Fibroblast of skin of abdomen (primary cell): ENCODE measurements around the gene PJVK. TPM values are rescaled to one million over a fixed set of nuclear protein-coding genes. Genes with fewer than 3 reads are reported as not detected.
"Not testable (repeated sequence)": the region's sequence is repeated elsewhere in the genome, so short reads cannot be mapped to it uniquely, and the experiment has no call there.

Experiments used
- DNase-seq: peaks from one replicate; pipeline ENCODE4 v3.0.0-alpha.2; 2013
- polyA plus RNA-seq, 2 experiments: library from polyadenylated mRNA; unstranded; fragments of 120-200 nt; gene quantifications; one replicate each; pipeline ENCODE4 v1.2.1, GENCODE V29; 2013; ENCODE audit not compliant: insufficient read length in 2 of 2

The PJVK gene, protein sequence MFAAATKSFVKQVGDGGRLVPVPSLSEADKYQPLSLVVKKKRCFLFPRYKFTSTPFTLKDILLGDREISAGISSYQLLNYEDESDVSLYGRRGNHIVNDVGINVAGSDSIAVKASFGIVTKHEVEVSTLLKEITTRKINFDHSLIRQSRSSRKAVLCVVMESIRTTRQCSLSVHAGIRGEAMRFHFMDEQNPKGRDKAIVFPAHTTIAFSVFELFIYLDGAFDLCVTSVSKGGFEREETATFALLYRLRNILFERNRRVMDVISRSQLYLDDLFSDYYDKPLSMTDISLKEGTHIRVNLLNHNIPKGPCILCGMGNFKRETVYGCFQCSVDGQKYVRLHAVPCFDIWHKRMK
- 3.5 TPM for polyA plus RNA-seq (2013, experiment 1 of 2; ENCODE audit: insufficient read length)
- 4.5 TPM for polyA plus RNA-seq (2013, experiment 2 of 2; ENCODE audit: insufficient read length)

DNA sequence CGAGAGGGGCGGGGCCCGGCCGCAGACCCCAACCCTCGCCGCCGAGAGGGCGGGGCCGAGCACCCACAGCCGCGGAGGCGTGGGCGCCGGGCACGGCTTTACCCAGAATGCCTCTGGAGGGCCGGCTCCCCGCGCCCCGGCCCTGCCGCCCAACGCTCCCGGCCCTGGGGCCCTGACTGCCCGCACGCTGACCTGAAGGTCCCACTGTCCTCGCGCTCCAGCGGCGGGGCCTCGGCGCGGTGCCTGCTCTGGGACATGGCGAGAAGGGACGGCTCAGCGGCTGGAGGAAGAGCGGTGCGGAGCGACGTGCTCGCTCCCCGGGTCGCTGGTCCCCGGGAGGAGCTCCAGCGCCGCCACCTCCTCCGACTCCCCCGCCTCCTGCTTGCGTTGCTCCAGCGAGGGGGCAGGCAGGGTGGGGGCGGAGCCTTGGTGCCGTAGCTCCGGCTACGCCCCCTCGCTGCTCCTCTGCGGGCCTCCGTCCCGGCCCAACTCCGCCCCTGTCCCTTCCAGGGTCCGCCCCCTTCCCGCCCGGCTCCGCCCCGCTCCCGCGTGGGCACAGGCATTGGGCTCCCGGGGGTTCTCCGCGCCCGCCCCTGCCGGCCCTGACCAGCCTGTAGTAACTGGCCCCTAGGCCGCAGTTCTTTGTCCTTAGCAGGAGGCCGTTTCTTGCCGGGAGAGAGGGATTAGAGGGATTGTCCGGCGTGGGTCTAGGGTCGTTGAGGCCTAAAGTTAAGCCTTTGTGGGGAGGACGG, at the start of gene PJVK, which contains the start of gene PRKRA:
TSS of gene PJVK (plus strand) at position 605 of the 752 bp plus-strand sequence. CDS start 2,032 bp downstream, outside the sequence.
TSS of gene PRKRA (minus strand) at position 402 of the 752 bp plus-strand sequence. CDS start at position 257, 145 bp downstream.
- peak; percentile 98 for DNase-seq

DNA sequence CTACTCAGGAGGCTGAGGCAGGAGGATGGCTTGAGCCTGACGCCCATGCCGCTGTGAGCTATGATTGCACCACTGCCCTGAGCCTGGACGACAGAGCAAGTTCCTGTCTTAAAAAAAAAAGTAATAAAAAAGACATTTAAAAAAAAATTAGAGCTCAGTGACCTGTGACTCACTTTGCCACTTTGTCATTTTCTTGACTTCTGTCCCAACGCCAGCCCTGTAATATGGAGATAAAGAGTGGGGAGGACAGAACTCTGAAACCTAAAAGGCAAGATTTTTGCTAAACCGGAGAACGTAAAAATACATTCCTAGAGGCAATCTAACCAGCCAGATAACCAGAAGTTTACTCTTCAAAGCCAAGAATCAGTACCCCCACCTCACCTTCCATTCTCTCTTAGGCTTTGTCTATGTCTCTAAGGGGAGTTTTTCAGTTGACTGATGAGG, 49.2 kb upstream of the PJVK start:
- DNase-seq, result no peak

DNA sequence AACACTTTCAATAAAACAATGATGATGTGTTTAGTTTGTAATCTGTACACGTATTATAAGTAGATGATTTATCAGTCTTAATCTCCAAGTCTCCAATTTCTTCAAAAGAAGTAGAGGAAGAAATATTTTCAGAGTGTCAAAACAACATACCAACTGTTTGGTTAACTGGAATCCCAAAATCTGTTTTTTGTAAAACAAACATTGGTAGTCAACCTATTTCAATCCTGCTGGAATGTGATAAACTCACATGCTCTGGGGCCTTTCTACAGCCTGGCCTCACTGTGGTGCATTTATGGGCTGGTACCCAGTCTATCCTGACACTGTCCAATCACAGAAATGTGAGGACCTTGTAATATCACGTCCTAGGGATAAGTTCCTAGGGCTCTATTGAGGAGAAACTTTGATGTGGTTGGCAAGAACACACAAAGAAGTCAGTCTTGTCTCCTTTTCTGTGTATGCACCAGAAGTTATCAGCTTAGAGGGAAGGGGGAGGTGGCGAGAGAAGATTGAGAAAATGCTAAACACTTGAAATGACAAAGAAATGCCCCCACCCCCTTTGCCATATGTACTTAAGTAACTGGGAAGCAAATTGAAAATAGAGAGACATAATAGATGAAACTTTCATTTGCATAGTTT, 47.4 kb upstream of the PJVK start:
- no peak for DNase-seq

DNA sequence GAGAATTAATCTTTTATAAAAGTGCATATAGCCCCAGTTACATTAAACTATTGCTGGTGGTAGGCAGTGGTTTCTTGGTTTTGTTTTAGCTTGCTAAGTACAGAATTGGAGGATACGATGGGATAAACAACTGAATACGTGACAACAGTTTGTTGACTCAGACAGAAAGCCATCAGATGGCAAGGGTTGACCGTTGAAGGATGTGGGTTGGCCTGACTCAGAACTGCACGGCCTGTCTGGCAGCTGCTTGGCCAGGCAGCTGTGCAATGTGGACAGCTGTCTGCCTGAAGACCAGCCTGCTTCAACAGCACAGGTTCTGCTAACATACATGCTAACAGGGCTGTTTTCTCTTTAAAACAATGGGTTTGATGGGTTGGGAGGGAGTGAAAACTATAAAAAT, 46.8 kb upstream of the PJVK start:
- peak; percentile 59 for DNase-seq

DNA sequence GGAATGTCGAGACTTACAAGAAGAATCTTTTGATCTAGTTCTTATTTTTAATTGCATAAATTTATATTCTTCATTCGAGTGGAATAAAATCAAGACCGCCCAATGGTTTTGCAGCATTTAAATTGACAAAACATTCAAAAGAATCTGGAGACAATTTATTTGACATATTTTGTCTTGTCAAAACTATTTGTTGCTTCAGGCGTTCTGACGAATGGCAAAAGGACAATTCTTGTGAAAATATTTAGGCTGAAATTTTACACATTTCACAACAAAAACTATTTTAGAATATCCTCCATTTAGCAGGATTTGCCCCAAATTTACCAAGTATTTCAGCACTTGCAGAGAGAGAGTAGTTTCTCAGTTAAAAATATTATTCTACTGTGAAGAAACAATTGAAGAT, 41.9 kb upstream of the PJVK start:
- no peak for DNase-seq

DNA sequence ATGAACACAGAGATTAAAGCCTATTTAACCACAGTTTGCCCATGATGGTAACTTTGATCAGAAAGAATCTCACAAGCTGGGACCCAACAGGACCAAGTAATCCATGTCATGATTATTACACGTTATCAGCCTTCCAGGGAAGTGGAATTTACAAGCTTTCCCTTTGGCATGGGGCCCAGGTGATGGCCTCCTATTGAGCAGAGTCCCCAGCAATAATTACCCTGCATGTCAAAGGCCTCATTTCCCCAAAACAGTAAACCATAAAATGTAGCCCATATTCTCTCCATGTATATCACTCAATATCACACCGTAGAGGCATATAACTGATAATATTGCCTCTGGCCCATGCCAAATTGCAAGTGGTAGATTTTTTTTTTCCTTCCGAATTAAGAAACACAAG, 39.1 kb upstream of the PJVK start:
- DNase-seq, result no peak

DNA sequence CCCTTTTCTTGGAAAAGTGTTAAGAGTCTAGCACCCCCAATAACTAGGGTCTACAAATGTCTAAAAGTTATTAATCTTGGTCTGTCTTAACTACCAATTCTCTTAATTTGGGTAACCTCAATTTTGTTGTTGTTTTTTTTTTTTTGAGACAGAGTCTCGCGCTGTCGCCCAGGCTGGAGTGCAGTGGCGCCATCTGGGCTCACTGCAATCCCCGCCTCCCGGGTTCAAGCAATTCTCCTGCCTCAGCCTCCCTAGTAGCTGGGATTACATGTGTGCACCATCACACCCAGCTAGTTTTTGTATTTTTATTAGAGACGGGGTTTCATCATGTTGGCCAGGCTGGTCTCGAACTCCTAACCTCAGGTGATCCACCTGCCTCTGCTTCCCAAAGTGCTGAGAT, 38.7 kb upstream of the PJVK start:
- not testable (repeated sequence) for DNase-seq

DNA sequence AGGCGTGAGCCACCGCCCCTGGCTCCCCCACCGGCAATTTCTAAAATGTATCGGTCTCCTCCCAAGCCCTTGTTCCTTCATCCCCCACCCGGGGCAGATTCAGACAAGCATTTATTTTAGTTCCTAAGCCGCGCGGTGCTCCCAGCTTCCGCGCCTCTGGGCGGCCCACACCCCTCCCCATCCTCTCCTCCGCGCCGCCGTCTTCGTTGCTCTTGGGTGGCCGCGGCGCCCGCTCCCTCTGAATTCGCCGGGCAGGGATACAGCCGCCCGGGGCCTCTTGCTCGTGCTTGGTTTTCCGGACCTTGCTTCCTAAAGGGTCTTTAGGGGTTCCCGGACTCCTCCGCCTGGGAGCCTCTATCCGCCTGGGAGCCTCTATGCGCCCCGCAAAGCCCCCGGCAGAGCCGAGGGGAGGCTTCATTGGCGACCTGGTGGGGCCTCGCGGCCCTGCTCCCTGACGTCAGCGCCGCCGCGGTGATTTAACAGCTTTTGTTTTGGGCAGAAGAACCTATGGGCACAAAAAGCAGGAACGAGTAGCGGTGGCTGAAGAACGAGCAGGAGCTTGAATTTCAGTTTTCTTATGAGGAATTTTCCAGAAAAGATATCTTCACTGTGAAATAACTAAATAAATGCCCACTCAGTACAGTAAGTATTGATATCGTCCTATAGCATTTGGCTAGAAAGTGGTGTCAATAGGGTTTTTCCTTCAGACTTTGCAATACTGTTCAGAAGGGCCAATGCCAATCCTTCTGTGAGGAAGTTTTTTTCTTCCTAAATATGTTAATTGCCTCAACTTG, 37.5 kb upstream of the PJVK start:
- peak; percentile 78 for DNase-seq

DNA sequence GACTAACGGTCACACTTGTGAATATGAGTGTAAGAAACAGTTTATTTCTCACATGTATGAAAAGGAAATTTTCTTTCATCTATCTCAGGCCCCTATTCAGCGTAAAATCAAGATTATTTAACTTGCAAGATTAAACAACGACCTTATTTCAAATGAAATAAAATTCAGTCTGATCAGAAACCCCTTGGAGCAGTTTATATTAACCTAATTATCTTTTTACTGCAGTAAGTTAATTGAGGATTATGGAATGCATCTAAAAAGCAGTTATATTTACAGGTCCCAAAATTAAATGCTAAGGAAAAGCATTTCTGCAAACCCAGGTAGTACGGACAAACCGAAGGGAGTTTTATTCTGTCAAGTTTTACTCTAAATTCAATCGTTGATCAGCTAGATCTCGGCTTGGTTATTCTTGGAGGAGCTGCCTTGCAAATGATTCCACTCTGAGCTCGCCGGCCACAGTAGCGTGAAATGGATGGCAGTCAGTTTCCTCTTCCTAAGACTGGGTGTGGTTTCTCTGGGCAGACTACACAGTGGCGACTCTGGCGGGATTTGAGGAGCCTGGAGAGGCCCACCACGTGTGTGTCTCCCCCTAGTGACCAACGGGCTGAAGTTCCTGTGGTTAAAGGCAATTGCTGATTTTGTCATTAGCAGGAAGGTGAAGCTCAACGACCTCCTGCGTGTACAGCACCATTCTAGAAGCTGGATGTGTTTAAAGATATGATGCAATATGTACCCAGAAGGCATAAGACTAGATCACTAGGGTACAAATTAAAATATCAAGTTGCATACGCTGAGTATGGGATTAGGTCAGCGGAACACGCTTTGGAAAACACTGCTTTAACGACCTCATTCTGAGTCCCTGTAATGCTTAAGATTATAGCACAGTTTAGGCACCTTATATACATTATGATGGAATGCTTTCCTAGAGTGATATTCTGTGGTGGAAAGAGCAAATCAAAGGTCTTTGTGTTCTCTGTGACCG, 36.6 kb upstream of the PJVK start:
- DNase-seq, result peak; percentile 96

DNA sequence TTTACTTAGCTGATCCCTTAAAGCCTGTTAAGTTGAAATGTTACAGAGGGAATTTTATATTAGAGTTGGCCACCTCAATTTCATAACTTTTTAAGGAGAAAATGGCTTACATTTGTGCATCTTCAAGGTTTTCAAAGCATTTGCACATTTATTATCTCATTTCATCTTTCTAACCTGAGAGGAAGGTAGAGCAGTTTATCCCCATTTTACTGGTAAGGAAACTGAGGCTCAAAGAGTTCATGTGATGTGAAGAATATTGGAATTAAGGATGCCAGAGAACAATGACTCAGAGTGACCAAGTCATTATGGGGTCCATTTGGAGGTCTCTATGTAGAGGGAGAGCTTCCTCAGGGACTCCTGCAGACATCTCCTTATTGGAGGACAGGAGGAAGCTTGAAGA, 35.2 kb upstream of the PJVK start:
- no peak for DNase-seq

DNA sequence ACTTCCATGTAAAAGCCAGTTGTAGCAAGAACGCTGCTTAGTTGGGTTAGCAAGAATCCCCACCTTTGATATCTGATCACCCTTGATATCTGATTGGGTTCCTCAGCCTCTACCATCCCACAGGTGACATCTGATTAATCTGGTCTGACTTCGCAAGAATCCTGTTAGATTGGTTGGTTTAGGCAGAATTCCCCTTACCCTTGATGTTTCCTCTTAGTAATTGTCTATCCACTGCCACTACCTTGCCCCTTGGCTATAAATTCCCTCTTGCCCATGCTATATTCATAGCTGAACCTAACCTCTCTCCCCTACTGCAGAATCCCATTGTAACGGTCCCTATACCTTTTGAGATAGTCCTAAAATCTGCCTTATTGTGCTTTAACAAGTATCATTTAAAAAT, 33.3 kb upstream of the PJVK start:
- no peak for DNase-seq

DNA sequence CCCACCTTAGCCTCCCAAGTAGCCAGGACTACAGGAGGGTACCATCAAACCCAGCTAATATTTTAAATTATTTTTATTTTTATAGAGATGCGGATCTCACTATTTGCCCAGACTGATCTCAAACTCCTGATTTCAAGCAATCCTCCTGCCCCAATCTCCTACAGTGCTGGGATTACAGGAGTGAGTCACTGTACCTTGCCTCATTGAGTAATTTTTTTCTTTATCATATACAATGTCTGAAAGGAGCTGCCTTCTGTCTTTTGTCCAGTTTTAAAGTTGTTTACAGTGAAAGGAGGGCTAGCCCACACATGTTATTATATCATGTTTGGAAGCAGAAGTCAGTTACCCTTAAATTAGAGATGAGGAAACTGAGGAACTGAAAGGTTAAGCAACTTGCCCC, 32.8 kb upstream of the PJVK start:
- DNase-seq, result no peak

DNA sequence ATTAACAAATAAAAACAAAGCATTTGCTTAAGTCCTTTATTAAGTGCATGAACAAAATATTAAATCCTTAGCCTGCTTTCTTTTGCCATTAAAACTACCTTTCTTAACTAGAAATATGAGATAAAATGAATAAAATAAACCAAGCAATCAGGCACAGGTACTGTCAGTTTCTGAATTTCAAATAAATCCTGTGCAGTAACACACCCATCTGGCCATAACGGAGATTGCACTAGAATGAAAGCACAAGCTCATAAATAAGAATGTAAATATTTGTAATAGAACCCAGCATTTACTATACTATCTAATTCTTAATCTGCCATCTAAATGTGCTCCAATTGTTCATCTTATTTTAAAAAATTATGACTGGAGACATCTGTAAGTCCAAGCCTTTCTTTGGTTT, 32.1 kb upstream of the PJVK start:
- no peak for DNase-seq

DNA sequence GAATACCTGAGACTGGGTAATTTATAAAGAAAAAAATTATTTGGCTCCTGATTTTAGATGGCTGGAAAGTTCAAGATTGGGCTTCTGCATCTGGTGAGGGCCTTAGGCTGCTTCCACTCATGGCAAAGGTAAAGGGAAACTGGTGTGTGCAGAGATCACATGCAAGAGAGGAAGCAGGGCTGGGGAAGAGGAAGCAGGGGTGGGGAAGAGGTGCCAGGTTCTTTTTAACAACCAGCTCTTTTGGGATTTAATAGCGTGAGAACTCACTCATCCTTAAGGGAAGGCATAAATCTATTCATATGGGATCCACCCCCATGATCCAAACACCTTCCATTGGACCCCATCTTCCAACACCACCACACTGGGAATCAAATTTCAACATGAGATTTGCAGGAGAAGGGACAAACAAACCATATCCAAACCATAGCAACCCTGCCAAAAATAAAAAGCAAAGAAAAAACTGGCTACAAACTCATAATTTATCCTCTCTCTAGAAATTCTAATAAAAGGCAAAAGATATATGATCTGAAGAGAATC, 30.6 kb upstream of the PJVK start:
- DNase-seq, result no peak

DNA sequence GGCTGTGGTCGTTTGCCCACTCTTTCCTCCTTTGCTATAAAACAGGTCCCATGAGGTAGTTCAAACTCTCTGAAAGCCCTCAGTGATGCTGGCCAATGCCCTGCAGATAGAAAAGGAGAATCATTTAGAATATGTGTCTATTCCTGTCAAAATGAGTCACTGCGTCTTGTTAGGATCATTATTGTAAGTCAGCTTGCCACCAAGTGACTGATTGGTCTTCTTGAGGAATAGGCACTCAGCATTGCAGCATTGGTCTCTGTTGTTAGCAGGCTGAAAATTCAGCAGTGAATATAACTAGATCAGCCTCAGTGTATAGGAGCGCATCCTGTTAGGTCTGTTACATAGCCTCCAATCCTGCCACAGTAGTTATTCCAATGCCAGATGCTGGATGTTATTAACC, 29.1 kb upstream of the PJVK start:
- DNase-seq, result no peak

DNA sequence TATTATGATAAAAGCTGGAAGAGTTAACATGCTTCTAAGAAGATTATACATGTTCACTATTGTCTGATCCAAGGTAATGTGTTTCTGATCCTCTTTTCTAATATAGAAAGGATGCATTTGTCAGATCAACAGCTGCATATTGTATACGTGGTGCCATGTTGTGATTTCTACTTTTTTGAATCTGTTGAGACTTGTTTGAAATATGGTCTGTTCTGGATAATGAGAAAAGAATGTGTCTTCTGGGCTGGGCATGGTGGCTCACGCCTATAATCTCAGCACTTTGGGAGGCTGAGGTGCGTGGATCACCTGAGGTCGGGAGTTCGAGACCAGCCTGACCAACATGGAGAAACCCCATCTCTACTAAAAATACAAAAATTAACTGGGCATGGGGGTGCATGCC, 27.4 kb upstream of the PJVK start:
- not testable (repeated sequence) for DNase-seq

DNA sequence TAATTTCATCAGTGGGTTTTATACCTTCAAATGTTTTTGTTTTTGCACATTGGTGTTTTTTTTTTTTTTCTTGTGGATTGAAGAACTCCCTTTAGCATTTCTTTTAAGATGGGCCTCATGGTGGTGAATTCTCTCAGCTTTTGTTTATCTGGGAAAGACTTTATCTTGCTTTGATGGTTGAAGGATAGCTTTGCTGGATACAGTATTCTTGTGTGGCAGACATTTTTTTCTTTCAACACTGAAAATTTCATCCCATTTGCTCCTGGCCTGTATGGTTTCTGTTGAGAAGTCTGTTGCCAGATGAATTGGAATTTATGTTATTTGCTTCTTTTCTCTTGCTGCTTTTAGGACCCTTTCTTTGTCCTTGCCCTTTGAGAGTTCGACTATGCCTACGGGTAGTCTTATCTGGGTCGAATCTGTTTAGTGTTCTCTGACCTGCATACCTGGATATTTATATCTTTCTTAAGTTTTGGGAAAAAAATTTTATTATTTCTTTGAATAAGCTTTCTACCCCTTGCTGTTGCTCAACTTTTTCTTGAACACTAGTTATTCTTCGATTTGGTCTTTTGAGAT, 25.8 kb upstream of the PJVK start:
- DNase-seq, result no peak

DNA sequence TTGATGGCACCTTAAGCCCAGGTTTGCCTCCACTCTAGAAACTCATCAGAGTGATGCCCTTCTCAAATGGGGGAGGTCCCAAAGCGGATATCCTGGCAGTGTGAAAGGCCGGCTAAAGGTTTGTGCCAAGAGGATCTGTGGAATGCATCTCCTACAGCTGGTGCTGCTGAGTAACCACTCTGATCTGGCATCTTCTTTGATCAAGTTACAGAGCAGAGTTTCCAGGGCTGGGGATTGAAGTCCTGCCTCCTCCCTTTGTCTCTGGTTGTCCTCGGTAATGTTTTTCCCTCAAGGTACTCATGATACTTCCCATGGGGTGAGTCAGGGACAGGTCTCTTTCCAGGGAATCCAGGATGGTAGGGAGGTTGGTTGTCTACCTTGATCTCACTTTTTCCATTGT, 24.8 kb upstream of the PJVK start:
- DNase-seq, result no peak

DNA sequence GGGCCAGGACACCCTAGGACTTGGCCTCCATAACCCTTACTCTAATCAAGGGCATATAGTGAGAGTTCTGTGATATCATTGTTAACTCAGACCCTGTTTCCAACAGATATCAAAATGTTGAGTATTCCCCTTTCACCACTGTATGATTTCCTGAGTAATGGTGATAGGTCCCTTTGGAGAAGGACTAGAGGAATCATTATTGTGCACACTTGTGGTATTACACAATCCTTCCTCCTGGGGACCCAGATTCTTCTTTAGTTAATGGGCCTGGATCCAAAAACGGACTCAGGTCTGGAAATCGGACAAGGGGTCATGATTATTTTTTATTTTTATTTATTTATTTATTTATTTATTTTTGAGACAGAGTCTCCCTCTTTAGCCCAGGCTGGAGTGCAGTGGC, 23.7 kb upstream of the PJVK start:
- no peak for DNase-seq

DNA sequence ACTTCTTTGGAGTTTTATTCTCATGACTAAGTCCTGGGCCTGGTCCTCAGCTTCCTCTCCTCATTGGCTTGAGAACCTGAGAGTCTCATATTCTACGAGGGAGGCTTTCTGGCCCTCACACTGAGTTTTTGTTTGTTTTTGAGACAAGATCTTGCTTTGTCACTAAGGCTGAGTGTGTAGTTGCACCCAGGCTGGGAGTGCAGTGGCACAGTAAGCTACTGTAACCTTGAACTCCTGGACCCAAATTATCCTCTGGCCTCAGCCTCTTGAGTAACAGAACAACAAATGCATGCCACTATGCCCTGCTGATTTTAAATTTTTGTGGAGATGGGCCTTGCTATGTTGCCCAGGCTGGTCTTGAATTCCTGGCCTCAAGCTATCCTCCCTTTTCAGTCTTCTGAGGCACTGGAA, 22.8 kb upstream of the PJVK start:
- no peak for DNase-seq
